Activated CD4-positive, alpha-beta T cell treated with anti-CD3 and anti-CD28 coated beads, Interleukin-2, Interleukin-6, amounts not matched to agents 100 ng/mL and 50 ng/mL, durations not matched to agents 16 hours and 8 hours (primary cell): Measurements from ENCODE around the gene TPRKB.
"Not testable (repeated sequence)": the region's sequence is repeated elsewhere in the genome, so short reads cannot be mapped to it uniquely, and the experiment has no call there.

ENCODE experiments used
- DNase-seq: peaks from one replicate; pipeline ENCODE4 v3.0.0-alpha.2; 2020

Gene TPRKB

GRCh38 chr2:73736378-73736777, 767 bp downstream of the TPRKB start:
- no peak for DNase-seq

DNA sequence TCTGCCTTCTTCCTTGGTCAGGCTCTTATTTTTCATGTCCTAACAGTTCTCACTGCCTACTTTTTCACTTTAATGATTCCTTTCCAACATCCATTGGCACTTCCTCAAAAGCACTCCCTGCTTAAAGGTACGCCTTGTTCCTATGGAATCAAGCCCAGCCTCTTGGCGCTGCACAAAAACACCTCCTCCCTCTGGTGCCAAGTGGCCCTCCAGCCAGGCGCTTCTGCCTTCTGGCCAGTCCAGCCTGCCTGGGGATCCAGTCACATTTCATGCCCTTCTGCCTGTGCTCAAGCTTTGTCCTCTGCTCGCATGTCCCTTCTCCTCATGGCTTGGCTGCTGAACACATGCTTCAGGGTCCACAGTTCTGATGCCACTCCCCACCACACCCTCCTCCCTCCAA, 6.3 kb downstream of the TPRKB start:
- no peak for DNase-seq

GRCh38 chr2:73728711-73729110, 8.4 kb downstream of the TPRKB start:
- no peak for DNase-seq

DNA sequence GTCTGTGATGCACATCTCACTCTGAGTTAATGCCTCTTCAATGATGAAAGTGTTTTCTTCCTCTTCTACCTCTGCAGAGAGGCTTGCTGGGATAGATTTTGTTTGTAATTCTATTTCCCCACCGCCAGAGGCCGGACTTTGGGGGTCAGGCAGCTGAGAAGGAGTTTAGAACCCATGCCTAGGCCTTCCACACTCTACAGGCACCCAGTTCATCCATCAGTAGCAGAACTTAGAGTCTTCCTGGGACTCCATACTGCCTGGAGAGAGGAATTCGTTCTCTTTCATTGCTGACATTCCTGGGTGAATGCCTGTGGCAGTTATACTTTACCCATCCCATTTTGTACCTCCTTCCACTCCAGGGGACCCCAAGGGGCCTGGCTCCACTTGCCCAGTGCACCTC, 9.1 kb downstream of the TPRKB start:
- no peak for DNase-seq

GRCh38 chr2:73726657-73727056, 10.5 kb downstream of the TPRKB start:
- DNase-seq: not testable (repeated sequence)

- DNase-seq: no peak
These were observed 18.1 kb downstream of the TPRKB start for GRCh38 chr2:73718851-73719621.

GRCh38 chr2:73718421-73718820, 18.7 kb downstream of the TPRKB start:
- no peak for DNase-seq

GRCh38 chr2:73717695-73718094, 19.4 kb downstream of the TPRKB start:
- not testable (repeated sequence) for DNase-seq

GRCh38 chr2:73717251-73717606, 19.9 kb downstream of the TPRKB start:
- no peak for DNase-seq

DNA sequence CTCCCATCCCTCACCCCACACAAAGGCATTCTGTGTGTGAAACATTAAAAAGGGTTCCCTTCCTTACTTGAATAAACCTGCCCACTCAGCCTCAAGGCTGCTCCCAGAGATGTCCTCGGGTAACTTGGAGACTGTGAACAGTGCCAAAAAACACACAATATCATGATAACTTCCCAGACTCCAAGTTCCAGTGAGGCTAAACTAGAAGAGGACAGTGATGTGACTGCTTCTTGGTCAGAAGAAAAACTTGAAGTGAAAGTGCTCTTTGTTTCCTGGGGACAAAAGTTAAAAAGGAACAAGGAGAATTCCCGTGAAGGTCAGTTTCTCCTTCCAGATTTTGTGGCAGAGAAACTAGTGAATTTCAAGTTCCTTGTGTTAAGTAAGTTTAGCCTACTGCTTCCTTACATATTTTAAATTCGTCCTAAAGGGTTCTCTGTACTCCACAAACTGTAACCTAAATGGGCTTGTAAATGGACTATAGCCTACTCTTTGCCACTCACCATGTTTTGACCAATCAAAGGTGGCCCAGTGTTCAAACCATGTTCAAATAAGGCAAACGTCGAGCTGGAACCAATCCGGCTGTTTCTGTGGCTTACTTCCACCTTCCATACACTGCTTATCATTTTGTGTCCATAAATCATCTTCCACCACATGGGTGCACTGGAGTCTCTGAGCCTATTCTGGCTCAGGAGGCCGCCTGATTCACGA, 20.4 kb downstream of the TPRKB start:
- no peak for DNase-seq

DNA sequence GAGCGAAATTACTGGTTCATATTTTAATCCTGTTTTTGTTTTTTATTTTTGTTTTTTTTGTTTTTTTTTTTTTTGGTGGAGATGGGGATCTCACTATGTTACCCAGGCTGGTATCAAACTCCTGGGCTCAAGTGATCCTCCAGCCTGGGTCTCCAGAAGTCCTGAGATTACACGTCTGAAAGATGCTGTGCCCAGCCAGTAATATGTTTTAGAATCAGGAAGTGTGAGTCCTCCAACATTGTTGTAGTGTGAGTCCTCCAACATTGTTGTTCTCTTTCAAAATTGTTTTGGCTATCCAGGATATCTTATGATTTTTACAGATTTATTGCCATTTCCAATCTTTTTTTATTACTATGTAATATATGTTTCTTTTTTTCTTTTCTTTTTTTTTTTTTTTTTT, 23.1 kb downstream of the TPRKB start:
- no peak for DNase-seq

- no peak for DNase-seq
These were observed 28.6 kb downstream of the TPRKB start for GRCh38 chr2:73708527-73708926.

GRCh38 chr2:73707636-73708035, 29.5 kb downstream of the TPRKB start:
- DNase-seq: no peak

GRCh38 chr2:73707058-73707457, 30.1 kb downstream of the TPRKB start:
- DNase-seq: no peak

DNA sequence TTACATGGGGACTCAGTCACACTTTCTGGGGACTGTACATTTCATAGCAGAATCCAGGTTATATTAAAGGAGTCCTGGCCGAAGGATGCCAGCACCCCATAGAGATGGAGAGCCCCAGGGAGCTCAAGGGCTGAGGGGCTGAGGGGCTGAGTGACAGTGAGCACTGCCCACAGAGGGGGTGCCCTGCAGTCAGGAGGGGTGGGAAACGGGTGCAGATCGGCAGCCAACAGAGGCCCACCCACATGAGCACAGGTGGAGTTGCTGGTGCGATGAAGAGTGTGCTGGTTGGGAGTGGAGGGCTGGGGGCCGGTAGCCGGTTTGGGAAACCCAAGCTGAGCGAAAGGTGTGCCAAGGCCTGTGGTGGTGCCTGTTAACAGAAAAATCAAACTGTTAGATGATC, 32.1 kb downstream of the TPRKB start:
- DNase-seq: no peak

GRCh38 chr2:73704285-73704684, 32.9 kb downstream of the TPRKB start:
- DNase-seq: no peak

DNA sequence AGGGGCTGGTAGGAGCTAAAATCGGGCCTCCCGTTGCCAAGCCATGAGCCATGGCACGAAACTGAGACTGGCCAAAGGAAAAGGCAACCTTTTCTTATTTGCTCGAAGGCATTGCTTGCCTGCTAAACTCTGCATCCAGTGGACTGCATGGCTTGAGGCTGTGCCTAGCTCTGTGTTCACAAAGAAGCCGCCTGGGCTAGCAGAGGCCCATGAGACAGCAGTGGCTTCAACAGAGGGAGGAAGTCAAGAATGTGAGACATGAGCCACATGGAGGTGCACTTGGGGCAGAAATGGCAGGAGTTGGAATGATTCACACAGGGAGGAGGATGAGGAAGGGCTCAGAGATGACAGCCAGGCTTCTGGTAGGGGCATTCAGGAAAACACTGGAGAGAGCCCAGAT, 33.5 kb downstream of the TPRKB start:
- DNase-seq: no peak

DNA sequence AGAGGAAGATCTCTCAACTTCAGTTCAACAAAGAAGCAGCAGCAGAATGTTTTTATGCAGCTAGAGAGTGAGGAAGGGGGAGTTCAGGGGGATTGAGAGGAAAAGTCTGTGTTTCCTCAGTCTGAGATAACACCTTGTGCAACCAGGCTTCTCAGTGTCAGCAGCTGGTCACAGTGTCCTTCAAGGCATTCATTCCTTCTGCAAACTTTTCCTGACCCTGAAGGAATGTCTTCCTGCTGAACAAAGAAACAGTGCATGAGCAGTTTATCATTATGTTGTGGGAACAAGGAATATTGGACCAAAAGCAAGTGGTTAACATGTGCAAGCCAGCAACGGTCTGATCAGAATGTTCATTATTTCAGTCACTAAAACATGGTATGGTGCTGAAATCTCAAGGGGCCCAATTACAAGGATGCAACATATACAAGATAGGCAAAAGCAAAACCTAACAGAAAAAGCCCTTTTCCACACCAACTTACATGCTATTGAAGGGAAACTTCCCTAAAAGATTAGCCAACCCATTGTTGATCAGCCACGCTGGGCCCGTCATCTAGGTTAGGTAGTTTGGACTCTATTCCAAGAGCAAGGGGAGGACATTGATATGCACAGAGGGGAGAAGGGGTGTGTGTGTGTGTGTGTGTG, 34.2 kb downstream of the TPRKB start:
- not testable (repeated sequence) for DNase-seq

DNA sequence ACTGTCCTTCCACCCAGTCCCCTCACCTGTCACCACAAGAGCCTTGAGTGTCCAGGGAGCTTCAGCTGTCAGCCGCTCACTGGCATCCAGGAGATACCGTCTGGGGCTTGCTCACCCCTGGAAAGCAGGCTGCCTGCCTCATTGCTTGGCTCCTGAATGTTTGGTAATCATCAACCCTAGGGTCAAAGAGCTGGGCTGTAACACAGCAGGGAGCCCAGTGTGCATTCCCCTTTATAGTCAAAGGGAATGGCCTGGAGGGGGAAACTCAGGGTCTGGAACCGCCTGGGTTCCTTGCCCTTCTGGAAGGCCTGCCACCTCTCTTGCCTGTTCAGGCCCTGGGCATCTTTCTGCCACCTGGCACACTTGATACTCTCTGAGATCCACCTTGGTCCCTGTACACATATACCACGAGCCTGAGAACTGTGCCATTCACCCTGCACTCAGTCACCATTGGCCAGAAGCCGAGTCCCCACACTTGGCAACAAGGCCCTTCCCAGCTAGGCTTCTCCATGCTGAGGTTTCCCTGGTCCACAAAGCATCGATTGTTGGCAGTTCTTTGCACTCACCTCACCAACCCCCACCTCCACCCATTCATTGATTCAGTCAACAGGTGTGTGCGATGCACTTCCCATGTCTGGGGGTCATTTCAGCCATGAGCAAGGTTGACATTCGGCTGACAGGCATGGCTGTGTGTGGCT, 35.0 kb downstream of the TPRKB start:
- DNase-seq: no peak

DNA sequence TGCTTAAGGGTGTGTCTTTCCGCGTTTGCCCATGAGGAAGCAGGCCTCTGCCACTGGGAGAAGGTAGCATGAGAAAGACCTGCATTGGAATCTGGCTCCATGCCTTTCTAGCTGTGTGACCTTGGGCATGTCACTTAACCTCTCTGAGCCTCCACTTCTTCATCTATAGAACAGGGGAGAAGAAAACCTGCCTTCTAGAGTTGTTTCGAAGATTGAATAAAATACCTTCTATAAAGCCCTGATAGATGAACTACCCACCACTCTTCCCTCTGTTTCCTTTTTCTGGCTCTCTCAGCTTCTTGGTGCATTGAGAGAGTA, 35.7 kb downstream of the TPRKB start:
- not testable (repeated sequence) for DNase-seq

- DNase-seq: no peak
These were observed 36.3 kb downstream of the TPRKB start for GRCh38 chr2:73700661-73701447.

DNA sequence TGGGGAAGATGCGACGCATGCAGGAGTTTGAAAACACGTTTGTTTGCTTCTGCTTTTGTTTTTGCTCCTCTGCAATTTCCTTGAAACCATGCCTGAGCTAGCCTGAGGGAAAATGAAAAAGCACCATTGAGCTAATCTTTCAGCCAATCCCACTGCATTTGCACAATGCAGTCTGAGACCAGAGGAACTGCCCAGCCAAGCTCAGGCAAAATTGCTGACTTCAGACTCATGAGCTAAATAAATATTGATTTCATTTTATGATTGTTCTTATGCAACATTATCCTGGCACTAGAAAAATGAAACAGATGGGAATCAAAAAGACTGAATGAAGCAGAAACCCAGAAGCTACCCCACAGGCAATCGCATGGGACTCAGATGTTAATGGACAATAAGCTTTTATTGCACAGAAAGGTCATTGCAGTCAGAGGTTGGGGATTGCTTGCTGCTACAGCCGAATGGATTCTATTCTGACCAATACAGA, 37.0 kb downstream of the TPRKB start:
- DNase-seq: no peak

- no peak for DNase-seq
These were observed 37.7 kb downstream of the TPRKB start for GRCh38 chr2:73699437-73699836.
